GM20431 (cell line): ENCODE data around the gene CABP2.
"Not testable (repeated sequence)": the region's sequence is repeated elsewhere in the genome, so short reads cannot be mapped to it uniquely, and the experiment has no call there.

Experiments
- in situ Hi-C: fragments of 300-500 bp; cut with MseI, MboI; formaldehyde crosslinking; loops from one replicate; pipeline ENCODE4 v1.15.0; 2020; ENCODE audit warnings: low sequenced_read_pairs; ENCODE audit not compliant: unreplicated experiment

CABP2 gene

GRCh38 chr11:67482827-67483798 lies 40.1 kb downstream of the CABP2 start, which contains the start of gene AIP:
Gene AIP (plus strand): TSS chr11:67483026. CDS start chr11:67483159, 133 bp downstream.
- in situ Hi-C loops: no loop called here

GRCh38 chr11:67482275-67482826 lies 40.9 kb downstream of the CABP2 start:
- in situ Hi-C loops: no loop called here

GRCh38 chr11:67477344-67478050 lies 45.7 kb downstream of the CABP2 start:
- in situ Hi-C loops: not testable (repeated sequence)

GRCh38 chr11:67476692-67477091 lies 46.6 kb downstream of the CABP2 start:
- in situ Hi-C loops: not testable (repeated sequence)

GRCh38 chr11:67472882-67473281 lies 50.4 kb downstream of the CABP2 start:
- in situ Hi-C loops: no loop called here

GRCh38 chr11:67470337-67471002 lies 52.8 kb downstream of the CABP2 start:
- in situ Hi-C loops: no loop called here

- in situ Hi-C loops: no loop called here
Observed at GRCh38 chr11:67469508-67469811, 53.8 kb downstream of the CABP2 start.
